HEK293 (cell line): ENCODE data around the gene NCAPD3.

Source experiments
- ATF2 ChIP-seq: fragments of 450-650 bp; formaldehyde crosslinking; IDR thresholded peaks from 2 replicates; pipeline ENCODE4 v1.5.1; 2016; ENCODE audit warnings: missing biosample characterization, missing genetic modification characterization, low read depth
- CTCF ChIP-seq: fragments of 450-650 bp; formaldehyde crosslinking; IDR thresholded peaks from 2 replicates; pipeline ENCODE4 v1.5.1; 2016; ENCODE audit warnings: missing biosample characterization, missing genetic modification characterization
- KLF9 ChIP-seq: fragments of 450-650 bp; formaldehyde crosslinking; IDR thresholded peaks from 2 replicates; pipeline ENCODE4 v1.5.1; 2016; ENCODE audit warnings: missing biosample characterization, missing genetic modification characterization, low read depth
- OSR2 ChIP-seq: fragments of 450-650 bp; formaldehyde crosslinking; IDR thresholded peaks from 2 replicates; pipeline ENCODE4 v1.5.1; 2016; ENCODE audit warnings: missing biosample characterization, missing genetic modification characterization
- PRDM10 ChIP-seq: fragments of 450-650 bp; formaldehyde crosslinking; IDR thresholded peaks from 2 replicates; pipeline ENCODE4 v1.5.1; 2016; ENCODE audit warnings: missing biosample characterization, missing genetic modification characterization
- REST ChIP-seq: fragments of 450-650 bp; formaldehyde crosslinking; IDR thresholded peaks from 2 replicates; pipeline ENCODE4 v1.5.1; 2016; ENCODE audit warnings: missing biosample characterization, missing genetic modification characterization
- SP2 ChIP-seq: fragments of 450-650 bp; formaldehyde crosslinking; IDR thresholded peaks from 2 replicates; pipeline ENCODE4 v1.5.1; 2016; ENCODE audit warnings: missing biosample characterization, missing genetic modification characterization
- ZBTB21 ChIP-seq: fragments of 450-650 bp; formaldehyde crosslinking; IDR thresholded peaks from 2 replicates; pipeline ENCODE4 v1.5.1; 2017; ENCODE audit warnings: missing biosample characterization, missing genetic modification characterization
- ZNF792 ChIP-seq: fragments of 450-650 bp; formaldehyde crosslinking; IDR thresholded peaks from 2 replicates; pipeline ENCODE4 v1.5.1; 2016; ENCODE audit warnings: missing biosample characterization, missing genetic modification characterization

- TF ChIP-seq CTCF (tag by site-specific recombination): no peak
- no peak for TF ChIP-seq ATF2
- no peak for TF ChIP-seq KLF9 (tag by site-specific recombination)
- TF ChIP-seq OSR2: no peak
- TF ChIP-seq PRDM10 (tag by site-specific recombination): no peak
- no peak for TF ChIP-seq REST (tag by site-specific recombination)
- TF ChIP-seq ZNF792: no peak
- no peak for TF ChIP-seq SP2
- no peak for TF ChIP-seq ZBTB21 (tag by site-specific recombination)
Observed at GRCh38 chr11:134196756-134197155, 27.0 kb downstream of the NCAPD3 start.
